Sigmoid colon (tissue), 7 donors: Measurements from ENCODE around the gene GPR87. TPM values are rescaled to one million over a fixed set of nuclear protein-coding genes. Genes with fewer than 3 reads are reported as not detected.
A peak's percentile ranks its signal among the peaks of the same experiment; 100 is the strongest.

ENCODE experiments used
- DNase-seq: peaks from one replicate; pipeline ENCODE4 v3.0.0-alpha.2; 2019
- H3K27ac ChIP-seq, 4 donors: fragments of 200-600 bp; sonication (generic); one replicate each; pipeline ENCODE4 v1.5.1; 2016 to 2019; ENCODE audit warnings: mild to moderate bottlenecking in 1 of 4
- H3K27me3 ChIP-seq, 3 donors: fragments of 200-600 bp; sonication (generic); one replicate each; pipeline ENCODE4 v1.5.1; 2019; ENCODE audit warnings: mild to moderate bottlenecking in 1 of 3
- H3K36me3 ChIP-seq, 4 donors: fragments of 200-600 bp; sonication (generic); one replicate each; pipeline ENCODE4 v1.5.1; 2016 to 2019
- H3K4me1 ChIP-seq, 4 donors: fragments of 200-600 bp; sonication (generic); one replicate each; pipeline ENCODE4 v1.5.1; 2017 to 2019
- H3K4me3 ChIP-seq, 4 donors: fragments of 200-600 bp; sonication (generic); one replicate each; pipeline ENCODE4 v1.5.1; 2017 to 2019; ENCODE audit warnings: mild to moderate bottlenecking in 2 of 4, moderate library complexity in 1 of 4
- H3K9me3 ChIP-seq, 4 donors: fragments of 200-600 bp in 3 of 4; sonication (generic) in 3 of 4; one replicate each; pipeline versions ENCODE4 v1.5.1 to v1.6.1; 2013 to 2019
- EP300 ChIP-seq, 4 donors: sonication (generic); formaldehyde crosslinking; IDR thresholded peaks; one replicate each; pipeline ENCODE4 v1.6.1; 2017; ENCODE audit warnings: antibody characterized with exemption in 4 of 4
- POLR2A ChIP-seq, 2 donors: fragments of 450-650 bp; IDR thresholded peaks; one replicate each; pipeline ENCODE4 v1.6.1; 2016; ENCODE audit warnings: antibody characterized with exemption in 2 of 2, mild to moderate bottlenecking in 2 of 2, moderate library complexity in 2 of 2
- POLR2AphosphoS5 ChIP-seq, 4 donors: sonication (generic); formaldehyde crosslinking; IDR thresholded peaks; one replicate each; pipeline ENCODE4 v1.6.1; 2017; ENCODE audit warnings: antibody characterized with exemption in 4 of 4
- WGBS, 2 donors: extraction: QIAGEN DNeasy Blood & Tissue Kit; methylation state at CpG; one replicate each; pipeline ENCODE4 v1.1.7; 2013; 5-methylcytosine and 5-hydroxymethylcytosine counted together
- intact Hi-C: fragments of 100-400 bp; cut with DNase I; formaldehyde crosslinking; loops from one replicate; pipeline ENCODE4 v1.15.1; 2023
- polyA plus RNA-seq, 3 donors: library from polyadenylated mRNA; stranded (reverse); fragments of 200-250 nt; gene quantifications; one replicate each; pipeline ENCODE4 v1.2.3, GENCODE V29; 2013
- total RNA-seq, 4 donors: library from RNA; depleted of rRNA; stranded (reverse); fragments of >200 nt; gene quantifications; one replicate each; pipeline ENCODE4 v1.1.0, GENCODE V29; 2016
- TF ChIP-seq, protein P1 (sequence below), 4 experiments: fragments of 450-650 bp in 3 of 4; fragments of 200-600 bp in 1 of 4; IDR thresholded peaks; one replicate each; pipeline ENCODE4 v1.5.1; 2016 to 2019; ENCODE audit warnings: antibody characterized with exemption in 4 of 4, mild to moderate bottlenecking in 3 of 4, moderate library complexity in 2 of 4
- donor health status: healthy with polysubstance abuse.
- donor health status: Bipolar disorder and iron deficiency.
- donor health status: healthy.

GPR87 gene
- total and polyA plus RNA-seq, 7 donors: 0.07 TPM; not detected in 6

DNA sequence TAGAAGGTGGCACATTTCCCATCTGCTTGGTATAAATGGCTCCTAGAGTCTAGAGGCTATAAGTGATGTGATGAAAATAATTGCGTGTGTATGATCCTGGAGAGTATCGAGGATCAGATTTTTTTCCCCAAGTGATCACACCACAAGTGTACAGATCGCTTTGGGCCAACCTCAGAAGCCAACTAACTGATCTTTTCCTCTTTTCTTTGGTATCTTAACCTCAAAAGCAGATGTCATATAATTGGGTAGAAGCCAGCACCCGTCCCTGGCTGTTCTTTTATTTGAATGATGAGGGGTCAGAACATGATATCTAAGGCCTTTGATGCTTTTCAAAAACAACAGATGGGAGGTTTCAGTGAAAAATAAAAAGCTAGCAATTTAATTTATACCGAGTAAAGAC lies 41.5 kb downstream of the GPR87 start:
- Histone ChIP-seq H3K27me3 (no peaks in the 10 kb centered on the region), H3K4me3 (no peak overlapping the region), H3K36me3 (no peaks in the 10 kb centered on the region), H3K27ac (no peak overlapping the region), H3K4me1 (peaks cover 0 to 31% (median 5%) of the 10 kb centered on the region in 4 donors), H3K9me3 (no peaks in the 10 kb centered on the region)
- WGBS, 2 donors: 69 to 83% methylated on average over 5 of the region's 5 CpGs
- TF ChIP-seq POLR2AphosphoS5 (IDR thresholded peaks at IDR 0.05) (no peak), EP300 (IDR thresholded peaks at IDR 0.05) (no peak), POLR2A (IDR thresholded peaks at IDR 0.05) (no peak)
- TF ChIP-seq, protein P1, sequence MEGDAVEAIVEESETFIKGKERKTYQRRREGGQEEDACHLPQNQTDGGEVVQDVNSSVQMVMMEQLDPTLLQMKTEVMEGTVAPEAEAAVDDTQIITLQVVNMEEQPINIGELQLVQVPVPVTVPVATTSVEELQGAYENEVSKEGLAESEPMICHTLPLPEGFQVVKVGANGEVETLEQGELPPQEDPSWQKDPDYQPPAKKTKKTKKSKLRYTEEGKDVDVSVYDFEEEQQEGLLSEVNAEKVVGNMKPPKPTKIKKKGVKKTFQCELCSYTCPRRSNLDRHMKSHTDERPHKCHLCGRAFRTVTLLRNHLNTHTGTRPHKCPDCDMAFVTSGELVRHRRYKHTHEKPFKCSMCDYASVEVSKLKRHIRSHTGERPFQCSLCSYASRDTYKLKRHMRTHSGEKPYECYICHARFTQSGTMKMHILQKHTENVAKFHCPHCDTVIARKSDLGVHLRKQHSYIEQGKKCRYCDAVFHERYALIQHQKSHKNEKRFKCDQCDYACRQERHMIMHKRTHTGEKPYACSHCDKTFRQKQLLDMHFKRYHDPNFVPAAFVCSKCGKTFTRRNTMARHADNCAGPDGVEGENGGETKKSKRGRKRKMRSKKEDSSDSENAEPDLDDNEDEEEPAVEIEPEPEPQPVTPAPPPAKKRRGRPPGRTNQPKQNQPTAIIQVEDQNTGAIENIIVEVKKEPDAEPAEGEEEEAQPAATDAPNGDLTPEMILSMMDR (IDR thresholded peaks at IDR 0.05): no peak
- intact Hi-C loops: no loop called here
- DNase-seq: no peak

DNA sequence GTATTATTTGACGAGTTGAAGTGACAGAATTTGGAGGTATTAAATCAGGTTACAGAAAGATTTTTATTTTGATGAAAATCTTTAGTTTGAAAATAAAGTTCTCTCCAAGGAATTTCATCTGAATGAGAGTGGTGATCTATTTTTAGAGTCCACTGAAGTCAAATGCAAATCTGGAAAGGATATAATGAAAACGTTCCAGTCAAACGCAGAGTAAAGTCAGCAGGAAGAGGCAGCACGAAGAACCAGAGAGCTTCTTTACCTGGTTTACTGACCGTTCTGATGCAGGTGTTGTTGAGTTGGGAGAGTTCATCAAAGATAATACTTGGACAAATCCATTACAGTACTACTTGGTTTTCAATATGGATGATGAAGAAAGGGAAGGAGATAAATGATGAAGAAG lies 47.0 kb downstream of the GPR87 start:
- no peak for DNase-seq
- H3K27ac ChIP-seq: peak overlapping the region; percentile 53 to 80 (median 72)
- no peaks in the 10 kb centered on the region for H3K9me3 ChIP-seq
- intact Hi-C loops: loop anchor here (5.0 to 10.0 kb wide), 2 partner anchors 507 to 1195 kb away; partner anchors contain the start of gene SIAH2
- H3K27me3 ChIP-seq: no peaks in the 10 kb centered on the region
- WGBS, 2 donors: 78 to 84% methylated on average over 5 of the region's 5 CpGs
- H3K4me1 ChIP-seq: peaks cover 0 to 67% (median 15%) of the 10 kb centered on the region in 4 donors
- TF ChIP-seq POLR2AphosphoS5 (IDR thresholded peaks at IDR 0.05) (peak in 1 of 4 donors; percentile 15), EP300 (IDR thresholded peaks at IDR 0.05) (no peak), POLR2A (IDR thresholded peaks at IDR 0.05) (no peak)
- TF ChIP-seq, protein P1 (IDR thresholded peaks at IDR 0.05): no peak
- no peak overlapping the region for H3K4me3 ChIP-seq
- no peaks in the 10 kb centered on the region for H3K36me3 ChIP-seq

DNA sequence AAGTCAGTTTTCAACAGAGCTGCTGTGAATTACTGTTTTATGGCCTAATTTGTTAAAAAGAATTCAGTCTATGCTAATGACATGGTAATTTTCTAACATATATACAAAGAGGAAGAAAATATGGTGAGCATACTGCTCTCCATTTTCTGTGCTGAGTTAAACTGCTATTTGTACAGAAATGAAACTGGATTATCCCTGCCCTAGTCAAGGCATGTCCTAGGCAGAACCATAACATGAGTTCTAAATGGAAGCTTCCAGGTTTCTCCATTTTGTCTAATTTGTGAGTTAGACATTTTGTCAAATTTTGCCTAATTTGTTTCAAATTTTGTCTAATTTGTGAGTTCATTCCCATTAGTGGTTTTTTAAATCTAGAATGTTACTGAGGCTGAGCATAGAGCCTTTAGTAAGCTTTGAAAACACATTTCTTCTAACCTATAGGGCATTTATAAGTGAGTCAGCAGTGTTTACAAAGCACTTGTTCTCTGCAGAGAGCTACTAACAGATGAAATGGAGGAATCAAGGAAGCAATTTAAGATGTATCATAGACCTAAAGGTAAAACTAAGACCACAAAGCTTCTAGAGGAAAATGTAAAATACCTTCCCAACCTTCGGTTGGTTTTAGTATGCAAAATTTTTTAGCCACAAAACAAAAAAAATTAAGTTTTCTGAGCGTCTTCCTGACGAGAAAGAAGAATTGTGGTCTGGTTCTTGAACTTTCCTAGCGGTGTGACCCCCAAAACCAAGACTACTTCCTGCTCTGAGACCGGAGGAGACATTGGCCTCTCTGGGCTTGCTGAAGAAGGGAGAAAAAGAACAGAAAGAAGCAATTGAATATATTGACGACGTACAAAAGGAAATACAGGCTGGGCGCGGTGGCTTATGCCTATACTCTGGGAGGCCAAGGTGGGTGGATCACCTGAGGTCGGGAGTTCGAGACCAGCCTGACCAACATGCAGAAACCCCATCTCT lies 48.1 kb downstream of the GPR87 start:
- 60 to 88% methylated on average over 11 of the region's 11 CpGs for WGBS, 2 donors
- Histone ChIP-seq H3K9me3 (no peaks in the 10 kb centered on the region), H3K27ac (peak overlapping the region; percentile 52 to 80 (median 72)), H3K4me3 (no peak overlapping the region), H3K27me3 (no peaks in the 10 kb centered on the region), H3K4me1 (peaks cover 0 to 78% (median 19%) of the 10 kb centered on the region in 4 donors), H3K36me3 (no peaks in the 10 kb centered on the region)
- no peak for DNase-seq
- intact Hi-C loops: loop anchor here (5.0 to 10.0 kb wide), 2 partner anchors 506 to 1196 kb away; partner anchors contain the start of gene SIAH2
- TF ChIP-seq, protein P1 (IDR thresholded peaks at IDR 0.05): no peak
- TF ChIP-seq EP300 (IDR thresholded peaks at IDR 0.05): no peak
- no peak for TF ChIP-seq POLR2A (IDR thresholded peaks at IDR 0.05)
- no peak for TF ChIP-seq POLR2AphosphoS5 (IDR thresholded peaks at IDR 0.05)

- peaks cover 0 to 87% (median 19%) of the 10 kb centered on the region in 4 donors for H3K4me1 ChIP-seq
- TF ChIP-seq EP300 (IDR thresholded peaks at IDR 0.05): no peak
- TF ChIP-seq POLR2AphosphoS5 (IDR thresholded peaks at IDR 0.05): no peak
- TF ChIP-seq POLR2A (IDR thresholded peaks at IDR 0.05): no peak
- TF ChIP-seq, protein P1 (IDR thresholded peaks at IDR 0.05): no peak
- no peak overlapping the region for H3K4me3 ChIP-seq
- no peak for DNase-seq
- H3K36me3 ChIP-seq: no peaks in the 10 kb centered on the region
- 83 to 88% methylated on average over 1 of the region's 1 CpG for WGBS, 2 donors
- intact Hi-C loops: loop anchor here (5.0 to 10.0 kb wide), 2 partner anchors 505 to 1198 kb away; partner anchors contain the start of gene SIAH2
- H3K27me3 ChIP-seq: no peaks in the 10 kb centered on the region
- H3K27ac ChIP-seq: peak overlapping the region; percentile 60 to 80 (median 72)
- no peaks in the 10 kb centered on the region for H3K9me3 ChIP-seq
Measured at GRCh38 chr3:151267066-151267465, 49.6 kb downstream of the GPR87 start.
